GM12872 (cell line): Measurements from ENCODE around the gene MYO19.

ENCODE experiments used
- CTCF ChIP-seq: IDR thresholded peaks from 3 replicates; pipeline ENCODE4 v1.5.1; 2011; ENCODE audit warnings: low read depth, mild to moderate bottlenecking, low read length, moderate library complexity; ENCODE audit not compliant: insufficient read depth

The MYO19 gene

GRCh38 chr17:36505171-36505570 lies 29.5 kb downstream of the MYO19 start:
- no peak for TF ChIP-seq CTCF

- TF ChIP-seq CTCF: no peak
Measured at GRCh38 chr17:36504156-36504545, 30.5 kb downstream of the MYO19 start.

- TF ChIP-seq CTCF: no peak
Measured at GRCh38 chr17:36503456-36504155, 31.1 kb downstream of the MYO19 start.

GRCh38 chr17:36501963-36502362 lies 32.7 kb downstream of the MYO19 start:
- no peak for TF ChIP-seq CTCF

GRCh38 chr17:36501351-36501750 lies 33.3 kb downstream of the MYO19 start:
- TF ChIP-seq CTCF: no peak

- no peak for TF ChIP-seq CTCF
Measured at GRCh38 chr17:36500745-36501225, 33.9 kb downstream of the MYO19 start.

- no peak for TF ChIP-seq CTCF
Measured at GRCh38 chr17:36498560-36499300, 35.9 kb downstream of the MYO19 start.
